Lung (tissue), 12 donors: ENCODE measurements around the gene CFAP61. TPM values are rescaled to one million over a fixed set of nuclear protein-coding genes. Genes with fewer than 3 reads are reported as not detected.

ENCODE experiments used
- ATAC-seq: fragments of 200-7000 bp; cut with Tn5 transposase; one replicate; pipeline ENCODE4 v1.9.1; 2020; ENCODE audit warnings: moderate number of reproducible peaks; ENCODE audit not compliant: insufficient read depth, low FRiP score
- DNase-seq, 3 donors: peaks; one replicate each; pipeline ENCODE4 v3.0.0-alpha.2; 2013 to 2017
- H3K27ac ChIP-seq, 2 donors: one replicate each; pipeline ENCODE4 v1.5.1; 2013; ENCODE audit warnings: mild to moderate bottlenecking in 2 of 2, moderate library complexity in 2 of 2, control low read depth in 1 of 2, inconsistent platforms in 1 of 2, low read depth in 1 of 2, low read length in 1 of 2
- H3K27me3 ChIP-seq, 3 donors: one replicate each; pipeline ENCODE4 v1.5.1; 2013; ENCODE audit warnings: low read length in 2 of 3; ENCODE audit not compliant: control insufficient read depth in 3 of 3, insufficient read depth in 3 of 3
- H3K36me3 ChIP-seq, 4 donors: one replicate each; pipeline ENCODE4 v1.5.1; 2013; ENCODE audit warnings: low read length in 4 of 4, mild to moderate bottlenecking in 1 of 4, moderate library complexity in 1 of 4; ENCODE audit not compliant: control insufficient read depth in 4 of 4, insufficient read depth in 4 of 4
- H3K4me1 ChIP-seq, 5 donors: one replicate each; pipeline ENCODE4 v1.5.1; 2013; ENCODE audit warnings: low read length in 5 of 5, mild to moderate bottlenecking in 2 of 5, moderate library complexity in 1 of 5; ENCODE audit not compliant: control insufficient read depth in 5 of 5, insufficient read depth in 5 of 5
- H3K4me3 ChIP-seq: one replicate; pipeline ENCODE4 v1.5.1; 2013; ENCODE audit warnings: mild to moderate bottlenecking, control low read depth, moderate library complexity
- H3K9ac ChIP-seq, 2 donors: one replicate each; pipeline ENCODE4 v1.5.1; 2013; ENCODE audit warnings: low read length in 2 of 2, control low read depth in 1 of 2; ENCODE audit not compliant: insufficient read depth in 1 of 2
- H3K9me3 ChIP-seq, 4 donors: one replicate each; pipeline ENCODE4 v1.5.1; 2013; ENCODE audit warnings: low read length in 3 of 4, mild to moderate bottlenecking in 1 of 4, moderate library complexity in 1 of 4; ENCODE audit not compliant: control insufficient read depth in 4 of 4, insufficient read depth in 3 of 4
- WGBS, 2 donors: extraction: QIAGEN DNeasy Blood & Tissue Kit; methylation state at CpG; one replicate each; pipeline ENCODE4 v1.1.7; 2013; 5-methylcytosine and 5-hydroxymethylcytosine counted together
- polyA plus RNA-seq, 2 donors: library from polyadenylated mRNA; stranded (reverse); fragments of 200-250 nt; gene quantifications; one replicate each; pipeline ENCODE4 v1.2.1, GENCODE V29; 2013
- total RNA-seq, 2 donors: library from RNA; depleted of rRNA in 1 of 2; stranded (reverse); fragments of >200 nt in 1 of 2; gene quantifications; one replicate each; pipeline ENCODE4 v1.2.1, GENCODE V29; 2014 to 2021
- TF ChIP-seq, protein P1 (sequence below): IDR thresholded peaks from 2 replicates; pipeline ENCODE4 v1.5.1; 2012; ENCODE audit warnings: mild to moderate bottlenecking; ENCODE audit errors: control extremely low read depth, extremely low read depth
- donor health status: control.
- donor health status: control.
- donor health status: Bipolar disorder and iron deficiency.
- donor health status: healthy.
- donor health status: DM: yes; HTN: yes; CAD: no.

The CFAP61 gene
- total and polyA plus RNA-seq, 4 donors = 2.0 to 15.4 (median 6.5) TPM

DNA sequence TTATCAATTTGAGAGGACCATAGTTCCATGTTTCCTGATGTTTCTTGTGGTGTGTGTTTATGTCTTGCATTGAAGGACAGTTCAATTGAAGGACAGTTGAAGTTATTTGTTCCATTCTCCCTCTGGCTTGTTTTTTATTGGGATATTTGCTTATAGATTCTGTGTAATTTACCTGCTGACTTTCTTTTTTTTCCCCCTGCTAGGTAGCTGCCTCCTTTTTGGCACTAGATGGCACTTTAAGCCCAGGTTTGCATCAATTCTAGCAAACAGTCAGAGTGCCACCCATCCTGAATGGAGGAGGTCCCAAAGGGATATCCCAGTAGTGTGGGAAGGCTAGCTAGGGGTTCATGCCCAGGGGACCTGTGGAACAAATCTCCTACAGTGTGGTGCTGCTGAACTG lies 78.1 kb downstream of the CFAP61 start:
- ATAC-seq (no peak), DNase-seq (peak in 1 of 3 donors; percentile 2)
- no peaks in the 10 kb centered on the region for H3K27me3 ChIP-seq

DNA sequence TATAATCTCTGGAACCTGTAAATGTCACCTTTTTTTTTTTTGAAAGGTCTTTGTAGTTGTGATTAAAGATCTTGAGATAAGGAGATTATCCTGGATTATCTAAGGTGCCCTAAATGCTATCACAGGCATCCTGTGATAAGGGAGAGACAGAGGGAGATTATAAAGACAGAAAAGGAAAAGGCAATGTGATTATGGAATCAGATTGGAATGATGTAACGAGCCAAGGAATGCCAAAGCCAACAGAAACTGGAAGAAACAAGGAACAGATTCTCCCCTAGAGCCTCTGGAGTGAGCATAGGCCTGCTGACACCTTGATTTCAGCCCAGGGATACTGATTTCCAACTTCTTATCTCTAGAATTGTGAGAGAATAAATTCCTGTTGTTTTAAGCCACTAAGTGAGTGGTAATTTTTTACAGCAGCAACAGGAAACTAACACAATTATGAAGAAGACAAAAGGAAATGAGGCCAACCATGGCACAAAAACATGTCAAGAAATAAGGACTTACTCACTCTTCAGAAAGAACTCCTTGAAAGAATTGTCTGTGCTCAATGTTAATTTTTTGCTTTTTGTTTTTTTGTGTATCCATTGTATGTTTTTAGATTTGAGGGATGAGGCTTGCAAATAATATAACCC lies 82.7 kb downstream of the CFAP61 start:
- Histone ChIP-seq H3K27ac (no peak overlapping the region), H3K4me1 (no peaks in the 10 kb centered on the region), H3K36me3 (no peaks in the 10 kb centered on the region), H3K4me3 (no peak overlapping the region), H3K9ac (no peak overlapping the region), H3K27me3 (no peaks in the 10 kb centered on the region), H3K9me3 (peaks cover 0 to 15% (median 1%) of the 10 kb centered on the region in 4 donors)
- TF ChIP-seq, protein P1, sequence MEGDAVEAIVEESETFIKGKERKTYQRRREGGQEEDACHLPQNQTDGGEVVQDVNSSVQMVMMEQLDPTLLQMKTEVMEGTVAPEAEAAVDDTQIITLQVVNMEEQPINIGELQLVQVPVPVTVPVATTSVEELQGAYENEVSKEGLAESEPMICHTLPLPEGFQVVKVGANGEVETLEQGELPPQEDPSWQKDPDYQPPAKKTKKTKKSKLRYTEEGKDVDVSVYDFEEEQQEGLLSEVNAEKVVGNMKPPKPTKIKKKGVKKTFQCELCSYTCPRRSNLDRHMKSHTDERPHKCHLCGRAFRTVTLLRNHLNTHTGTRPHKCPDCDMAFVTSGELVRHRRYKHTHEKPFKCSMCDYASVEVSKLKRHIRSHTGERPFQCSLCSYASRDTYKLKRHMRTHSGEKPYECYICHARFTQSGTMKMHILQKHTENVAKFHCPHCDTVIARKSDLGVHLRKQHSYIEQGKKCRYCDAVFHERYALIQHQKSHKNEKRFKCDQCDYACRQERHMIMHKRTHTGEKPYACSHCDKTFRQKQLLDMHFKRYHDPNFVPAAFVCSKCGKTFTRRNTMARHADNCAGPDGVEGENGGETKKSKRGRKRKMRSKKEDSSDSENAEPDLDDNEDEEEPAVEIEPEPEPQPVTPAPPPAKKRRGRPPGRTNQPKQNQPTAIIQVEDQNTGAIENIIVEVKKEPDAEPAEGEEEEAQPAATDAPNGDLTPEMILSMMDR = no peak
- ATAC-seq = no peak
- whole genome bisulfite sequencing, 2 donors = 27 to 52% methylated on average over 1 of the region's 1 CpG
- no peak for DNase-seq

More for the DNA sequence above, 78.1 kb downstream of the CFAP61 start:
- peaks cover 0 to 10% (median 0%) of the 10 kb centered on the region in 4 donors for H3K9me3 ChIP-seq
- no peaks in the 10 kb centered on the region for H3K4me1 ChIP-seq
- no peaks in the 10 kb centered on the region for H3K36me3 ChIP-seq
- no peak overlapping the region for H3K9ac ChIP-seq
- H3K4me3 ChIP-seq = no peak overlapping the region
- TF ChIP-seq, protein P1 = no peak
- no peak overlapping the region for H3K27ac ChIP-seq

DNA sequence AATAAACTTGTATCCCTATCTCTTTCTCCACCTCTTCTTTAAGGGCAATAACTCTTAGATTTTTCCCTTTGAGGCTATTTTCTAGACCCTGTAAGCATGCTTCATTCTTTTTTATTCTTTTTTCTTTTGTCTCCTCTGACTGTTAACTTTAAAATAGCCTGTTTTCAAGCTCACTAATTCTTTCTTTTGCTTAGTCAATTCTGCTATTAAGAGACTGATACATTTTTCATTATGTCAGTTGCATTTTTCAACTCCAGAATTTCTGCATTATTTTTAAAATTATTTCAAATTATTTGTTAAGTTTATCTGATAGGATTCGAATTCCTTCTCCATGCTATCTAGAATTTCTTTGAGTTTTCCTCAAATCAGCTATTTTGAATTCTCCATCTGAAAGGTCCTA lies 84.0 kb downstream of the CFAP61 start:
- H3K27me3 ChIP-seq = no peaks in the 10 kb centered on the region
- no peak overlapping the region for H3K4me3 ChIP-seq
- H3K9ac ChIP-seq = no peak overlapping the region
- H3K36me3 ChIP-seq = no peaks in the 10 kb centered on the region
- no peaks in the 10 kb centered on the region for H3K4me1 ChIP-seq
- 71 to 93% methylated on average over 1 of the region's 1 CpG for WGBS, 2 donors
- H3K9me3 ChIP-seq = peaks cover 0 to 12% (median 1%) of the 10 kb centered on the region in 4 donors
- DNase-seq (no peak), ATAC-seq (no peak)
- no peak overlapping the region for H3K27ac ChIP-seq
- TF ChIP-seq, protein P1 = no peak

DNA sequence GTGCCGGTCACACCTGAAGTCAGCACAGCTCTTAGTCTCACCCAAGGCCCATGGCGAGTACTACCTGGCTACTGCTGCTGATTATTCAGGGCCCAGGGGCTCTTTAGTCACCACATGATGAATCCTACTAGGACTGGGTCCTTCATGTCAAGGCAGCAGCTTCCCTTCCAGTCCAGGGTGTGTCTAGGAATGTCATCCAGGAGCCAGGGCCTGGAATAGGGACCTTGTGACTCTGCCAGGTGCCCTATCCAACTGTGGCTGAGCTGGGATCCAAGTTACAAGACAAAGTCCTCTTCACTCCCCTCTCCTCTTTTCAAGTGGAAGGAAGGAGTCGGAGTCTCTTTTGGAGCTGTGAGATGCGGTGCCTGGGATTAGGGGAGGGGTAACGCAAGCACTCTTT lies 85.5 kb downstream of the CFAP61 start:
- Histone ChIP-seq H3K4me1 (no peaks in the 10 kb centered on the region), H3K27ac (peak overlapping the region in 1 of 2 donors; percentile 71), H3K27me3 (no peaks in the 10 kb centered on the region), H3K9ac (no peak overlapping the region), H3K36me3 (no peaks in the 10 kb centered on the region), H3K4me3 (no peak overlapping the region), H3K9me3 (peaks cover 0 to 12% (median 1%) of the 10 kb centered on the region in 4 donors)
- WGBS, 2 donors = 97 to 98% methylated on average over 5 of the region's 5 CpGs
- no peak for DNase-seq
- no peak for ATAC-seq
- TF ChIP-seq, protein P1 = no peak
